GM12892 (cell line): ENCODE measurements around the gene ST6GALNAC4.

ENCODE experiments used
- DNase-seq: peaks from one replicate; pipeline ENCODE4 v3.0.0; 2011; ENCODE audit not compliant: insufficient read length
- FAIRE-seq: peaks from 2 replicates; lab custom pipeline; 2011; peaks lifted over from hg19 to GRCh38; lab: Jason Lieb, UNC
- POLR2A ChIP-seq: IDR thresholded peaks from 2 replicates; pipeline ENCODE4 v1.6.1; 2011; ENCODE audit warnings: low read depth, low read length, control low read depth
- POLR2AphosphoS5 ChIP-seq: IDR thresholded peaks from 2 replicates; pipeline ENCODE4 v1.6.1; 2011; ENCODE audit warnings: low read depth, low read length, control low read depth
- TAF1 ChIP-seq: IDR thresholded peaks from 2 replicates; pipeline ENCODE4 v1.6.1; 2011; ENCODE audit warnings: low read depth, mild to moderate bottlenecking, control low read depth, low read length, borderline replicate concordance

The ST6GALNAC4 gene

DNA sequence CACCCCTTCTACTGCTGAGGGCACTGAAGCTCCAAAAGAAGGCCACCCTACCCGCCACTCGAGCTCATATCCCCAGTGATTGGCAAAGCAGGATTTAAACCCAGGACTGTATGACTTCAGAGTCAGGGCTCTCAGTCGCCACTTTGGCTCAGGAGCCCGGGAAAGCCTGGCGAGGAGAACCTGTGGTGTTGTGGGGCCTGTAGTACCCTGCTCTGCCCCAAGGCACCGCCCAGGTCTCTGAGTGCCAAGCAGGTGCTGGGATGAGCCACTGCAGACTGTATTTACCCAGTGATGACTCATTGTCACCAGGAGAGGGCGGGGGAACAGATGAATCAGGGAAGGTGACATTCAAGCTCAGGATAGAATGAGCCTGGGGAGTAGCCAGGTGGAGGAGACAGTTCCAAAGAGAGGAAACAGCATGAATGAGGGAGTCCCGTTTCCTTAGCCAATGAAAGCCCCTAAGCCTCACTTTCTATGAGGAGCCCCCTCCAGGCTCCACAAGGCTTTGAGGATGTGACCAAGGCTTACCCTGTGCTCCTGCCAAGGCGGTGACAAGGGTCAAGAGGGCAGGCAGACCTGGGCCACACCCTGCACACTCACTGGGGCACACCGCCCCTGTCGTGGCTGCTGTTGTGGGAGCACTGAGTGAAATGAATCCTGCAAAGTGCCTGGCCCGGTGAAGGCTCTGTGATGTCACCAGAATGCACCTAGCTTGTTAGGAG lies 38.6 kb upstream of the ST6GALNAC4 start:
- peak; percentile 84 for DNase-seq
- FAIRE-seq = no peak
- TF ChIP-seq TAF1 (no peak), POLR2A (no peak), POLR2AphosphoS5 (no peak)

- no peak for FAIRE-seq
- no peak for DNase-seq
- TF ChIP-seq POLR2AphosphoS5 (no peak), POLR2A (no peak), TAF1 (no peak)
Observed at GRCh38 chr9:127954831-127955293, 38.0 kb upstream of the ST6GALNAC4 start.

DNA sequence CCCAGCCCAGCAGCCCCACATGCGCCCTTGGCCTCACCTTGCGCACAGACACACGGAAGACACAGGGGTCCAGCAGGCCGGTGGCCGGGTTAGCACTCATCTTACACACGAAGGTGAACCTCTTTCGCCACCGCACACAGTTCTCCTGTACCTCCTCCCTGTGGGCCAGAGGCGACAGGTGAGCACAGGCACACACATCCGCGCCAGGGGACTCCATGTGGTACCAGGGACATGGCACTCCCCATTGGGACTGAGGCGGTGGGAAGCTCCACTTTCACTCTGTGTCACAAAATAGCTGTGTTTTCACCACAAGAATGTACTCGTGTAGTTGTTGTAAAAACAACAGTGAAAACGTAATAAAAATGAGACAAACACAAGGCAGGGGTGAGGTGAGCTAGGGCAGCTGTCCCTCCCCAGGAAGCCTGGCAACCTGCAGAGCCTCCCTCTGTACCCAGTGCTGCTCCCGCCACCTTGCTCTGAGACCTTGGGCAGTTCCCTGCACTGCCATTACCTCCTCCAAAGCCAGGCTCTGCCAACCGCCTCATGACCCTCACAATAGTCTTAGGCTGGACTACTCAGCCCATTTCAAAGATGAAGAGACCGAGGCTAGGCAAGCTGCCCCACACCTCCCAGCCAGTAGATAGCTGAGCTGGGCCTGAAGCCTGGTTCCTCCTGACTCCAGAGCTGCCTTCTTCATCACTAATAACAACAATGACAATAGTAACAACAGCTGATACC lies 37.1 kb upstream of the ST6GALNAC4 start:
- no peak for DNase-seq
- FAIRE-seq = no peak
- no peak for TF ChIP-seq POLR2A
- no peak for TF ChIP-seq POLR2AphosphoS5
- no peak for TF ChIP-seq TAF1

- TF ChIP-seq POLR2A (no peak), POLR2AphosphoS5 (no peak), TAF1 (no peak)
- FAIRE-seq = no peak
- no peak for DNase-seq
Observed at GRCh38 chr9:127953154-127953553, 36.3 kb upstream of the ST6GALNAC4 start.

- DNase-seq (no peak), FAIRE-seq (no peak)
- TF ChIP-seq POLR2AphosphoS5 (no peak), POLR2A (no peak), TAF1 (no peak)
Observed at GRCh38 chr9:127950513-127951289, 33.9 kb upstream of the ST6GALNAC4 start.

DNA sequence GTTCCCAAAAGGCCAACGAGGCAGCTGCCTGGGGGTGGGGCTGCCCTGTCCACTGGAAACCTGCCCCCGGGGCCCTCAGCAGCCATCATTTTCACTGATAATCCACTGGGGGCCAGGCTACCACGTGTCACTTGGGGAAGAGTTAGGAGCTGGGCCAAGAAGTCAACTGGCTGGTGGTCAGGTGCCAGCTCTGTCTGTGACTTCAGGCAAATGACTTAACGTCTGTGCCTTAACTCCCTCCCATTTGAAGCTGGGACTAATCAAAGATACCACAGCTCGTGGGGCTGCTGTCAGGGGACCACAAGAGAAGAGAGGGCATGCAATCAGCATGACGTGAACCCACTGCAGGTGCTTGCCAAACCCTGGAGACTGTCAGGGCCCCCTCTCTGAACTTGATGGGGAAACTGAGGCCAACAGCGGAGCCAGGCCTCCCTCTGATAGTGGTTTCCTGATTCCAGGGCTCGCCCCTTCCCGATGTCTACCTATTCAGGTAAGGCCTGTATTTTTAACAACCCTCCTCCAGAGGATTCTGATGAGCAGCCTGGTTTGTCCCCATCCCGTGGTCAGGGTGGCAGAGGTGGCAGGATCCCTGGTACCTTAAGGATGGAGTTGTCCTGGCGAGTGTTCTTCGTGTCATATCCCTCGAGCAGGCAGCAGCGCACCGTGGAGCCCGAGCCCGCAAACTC lies 33.1 kb upstream of the ST6GALNAC4 start:
- TF ChIP-seq TAF1 (no peak), POLR2A (no peak), POLR2AphosphoS5 (no peak)
- no peak for FAIRE-seq
- no peak for DNase-seq

GRCh38 chr9:127947841-127948710 lies 31.2 kb upstream of the ST6GALNAC4 start:
- no peak for TF ChIP-seq TAF1
- no peak for TF ChIP-seq POLR2AphosphoS5
- TF ChIP-seq POLR2A = no peak
- no peak for DNase-seq

GRCh38 chr9:127946728-127947127 lies 29.9 kb upstream of the ST6GALNAC4 start:
- DNase-seq = no peak
- no peak for FAIRE-seq
- TF ChIP-seq TAF1 (no peak), POLR2A (no peak), POLR2AphosphoS5 (no peak)

More at GRCh38 chr9:127947841-127948710, 31.2 kb upstream of the ST6GALNAC4 start:
- no peak for FAIRE-seq

GRCh38 chr9:127945942-127946341 lies 29.1 kb upstream of the ST6GALNAC4 start:
- FAIRE-seq (no peak), DNase-seq (no peak)
- TF ChIP-seq TAF1 (no peak), POLR2A (no peak), POLR2AphosphoS5 (no peak)

DNA sequence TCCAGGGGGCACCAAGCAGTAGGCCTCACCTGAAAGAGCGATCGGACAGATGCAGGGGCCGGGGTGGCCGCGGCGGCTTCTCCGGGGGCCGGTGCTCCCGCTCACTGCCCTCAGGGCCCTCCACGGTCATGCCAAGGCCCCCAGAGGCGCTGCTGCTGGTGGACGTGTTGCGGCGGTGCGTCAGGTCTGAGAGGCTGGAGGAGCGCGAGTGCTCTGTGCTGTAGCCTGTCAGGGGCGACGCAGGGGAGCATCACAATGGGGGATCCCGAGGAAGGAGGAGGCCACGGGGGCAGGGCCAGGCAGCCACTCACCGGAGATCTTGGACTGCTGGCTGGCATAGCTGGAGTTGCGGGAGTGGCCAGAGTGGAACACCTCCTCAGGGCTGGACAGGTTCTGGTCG lies 28.5 kb upstream of the ST6GALNAC4 start:
- FAIRE-seq = no peak
- TF ChIP-seq TAF1 = no peak
- no peak for TF ChIP-seq POLR2AphosphoS5
- TF ChIP-seq POLR2A = no peak
- no peak for DNase-seq
